IPS-18a (cell line): ENCODE measurements around the gene NAV2.

Experiments used
- H3K27ac ChIP-seq: one replicate; pipeline ENCODE4 v1.5.1; 2013; ENCODE audit warnings: low read length
- H3K27me3 ChIP-seq: one replicate; pipeline ENCODE4 v1.6.1; 2013; ENCODE audit warnings: mild to moderate bottlenecking, low read length; ENCODE audit not compliant: control insufficient read depth, insufficient read depth
- H3K36me3 ChIP-seq: one replicate; pipeline ENCODE4 v1.6.1; 2013; ENCODE audit warnings: low read depth, low read length; ENCODE audit not compliant: control insufficient read depth
- H3K4me1 ChIP-seq: one replicate; pipeline ENCODE4 v1.6.1; 2013; ENCODE audit warnings: low read depth, low read length; ENCODE audit not compliant: control insufficient read depth
- H3K4me3 ChIP-seq: one replicate; pipeline ENCODE4 v1.5.1; 2013; ENCODE audit warnings: low read length
- H3K9ac ChIP-seq: one replicate; pipeline ENCODE4 v1.6.1; 2013; ENCODE audit warnings: mild to moderate bottlenecking, low read length, moderate library complexity
- H3K9me3 ChIP-seq: one replicate; pipeline ENCODE4 v1.6.1; 2013; ENCODE audit warnings: low read depth, low read length; ENCODE audit not compliant: control insufficient read depth

NAV2 gene

GRCh38 chr11:20089367-20089766 lies 376.7 kb downstream of the NAV2 start:
- Histone ChIP-seq H3K4me3 (no peak overlapping the region), H3K36me3 (peaks cover 89% of the 10 kb centered on the region), H3K27me3 (no peaks in the 10 kb centered on the region), H3K4me1 (no peaks in the 10 kb centered on the region), H3K9ac (no peak overlapping the region), H3K9me3 (no peaks in the 10 kb centered on the region), H3K27ac (no peak overlapping the region)

DNA sequence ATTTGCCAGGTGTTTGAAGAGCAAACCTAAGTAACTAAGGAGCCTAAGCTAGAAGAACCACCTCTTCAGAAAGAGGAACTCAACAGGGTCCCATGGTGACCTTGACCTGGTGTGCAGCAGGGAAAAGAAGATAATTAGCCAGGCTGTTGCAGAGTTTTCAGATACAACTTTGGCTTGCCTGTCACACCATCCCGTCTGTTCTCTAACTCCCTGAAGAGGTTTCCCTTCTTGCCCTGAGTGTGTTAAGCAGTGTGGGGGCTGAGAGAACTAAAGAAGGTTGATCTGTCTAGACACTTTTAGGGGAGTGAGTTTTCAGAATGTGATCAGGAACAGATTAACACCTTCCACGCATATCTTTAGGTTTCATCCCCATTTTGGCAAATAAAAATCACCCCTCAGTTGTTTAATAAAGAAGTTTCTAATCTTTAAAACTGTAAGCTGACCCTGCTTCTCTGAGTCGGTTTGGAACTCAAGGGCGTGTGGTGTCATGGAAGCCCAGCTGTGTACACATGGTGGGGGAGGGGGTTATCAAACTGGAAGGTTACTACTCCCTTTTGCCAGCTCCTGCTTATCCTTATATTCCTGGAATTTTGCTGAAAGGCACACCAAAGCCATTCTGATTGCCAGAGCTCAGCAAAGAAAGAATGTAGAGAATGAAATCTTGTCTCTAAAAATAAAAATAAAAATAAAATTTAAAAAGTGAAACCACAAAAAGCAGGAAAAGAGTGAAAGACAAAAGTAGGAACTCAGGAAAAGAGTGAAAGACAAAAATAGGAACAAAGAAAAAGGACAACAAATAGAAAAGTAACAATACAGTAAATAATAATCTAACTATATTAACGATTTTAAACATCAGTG lies 377.4 kb downstream of the NAV2 start:
- no peaks in the 10 kb centered on the region for H3K27me3 ChIP-seq
- no peak overlapping the region for H3K27ac ChIP-seq
- no peak overlapping the region for H3K9ac ChIP-seq
- H3K36me3 ChIP-seq = peaks cover 92% of the 10 kb centered on the region
- no peak overlapping the region for H3K4me3 ChIP-seq
- no peaks in the 10 kb centered on the region for H3K4me1 ChIP-seq
- no peaks in the 10 kb centered on the region for H3K9me3 ChIP-seq

DNA sequence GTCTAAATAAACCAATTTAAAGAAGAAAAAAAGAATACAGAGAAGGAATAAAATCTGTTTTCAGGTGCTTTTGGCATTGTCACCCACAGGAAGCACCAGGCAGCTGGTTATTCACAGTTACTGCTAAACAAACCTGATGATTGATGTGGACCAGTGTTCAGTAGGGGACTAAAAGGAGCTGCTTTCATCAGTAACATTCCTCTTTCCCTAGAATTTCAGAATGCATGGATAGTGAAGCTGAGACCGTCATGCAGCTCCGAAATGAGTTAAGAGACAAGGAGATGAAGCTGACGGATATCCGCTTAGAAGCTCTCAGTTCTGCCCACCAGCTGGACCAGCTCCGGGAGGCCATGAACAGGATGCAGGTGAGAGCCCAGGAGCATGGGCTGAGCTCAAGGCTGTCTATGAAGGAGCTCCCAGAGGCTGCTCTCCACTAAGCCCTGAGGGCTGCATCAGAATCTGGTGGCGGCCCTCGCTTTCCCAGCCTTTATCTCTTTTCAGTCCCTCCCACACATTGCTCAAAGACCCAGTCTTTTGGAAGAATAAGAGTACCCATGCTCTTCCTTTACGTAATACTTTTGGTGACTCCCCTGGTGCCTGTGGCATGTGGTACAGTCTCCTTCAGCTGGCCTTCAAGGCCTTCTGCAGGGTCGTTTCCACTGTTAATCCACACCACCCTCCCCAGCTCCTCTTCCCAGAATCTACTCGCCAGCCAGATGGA lies 378.2 kb downstream of the NAV2 start:
- no peak overlapping the region for H3K4me3 ChIP-seq
- peaks cover 92% of the 10 kb centered on the region for H3K36me3 ChIP-seq
- H3K27ac ChIP-seq = no peak overlapping the region
- H3K27me3 ChIP-seq = no peaks in the 10 kb centered on the region
- no peaks in the 10 kb centered on the region for H3K4me1 ChIP-seq
- no peak overlapping the region for H3K9ac ChIP-seq
- H3K9me3 ChIP-seq = no peaks in the 10 kb centered on the region

- Histone ChIP-seq H3K27me3 (no peaks in the 10 kb centered on the region), H3K4me1 (no peaks in the 10 kb centered on the region), H3K36me3 (peaks cover 93% of the 10 kb centered on the region), H3K9me3 (no peaks in the 10 kb centered on the region), H3K9ac (no peak overlapping the region), H3K4me3 (no peak overlapping the region), H3K27ac (no peak overlapping the region)
These were observed 381.1 kb downstream of the NAV2 start for GRCh38 chr11:20093775-20094174.

GRCh38 chr11:20095189-20095588 lies 382.6 kb downstream of the NAV2 start:
- no peak overlapping the region for H3K4me3 ChIP-seq
- H3K27me3 ChIP-seq = no peaks in the 10 kb centered on the region
- no peaks in the 10 kb centered on the region for H3K4me1 ChIP-seq
- H3K9me3 ChIP-seq = no peaks in the 10 kb centered on the region
- H3K9ac ChIP-seq = no peak overlapping the region
- no peak overlapping the region for H3K27ac ChIP-seq
- peaks cover 93% of the 10 kb centered on the region for H3K36me3 ChIP-seq

- no peaks in the 10 kb centered on the region for H3K27me3 ChIP-seq
- H3K4me1 ChIP-seq = no peaks in the 10 kb centered on the region
- H3K4me3 ChIP-seq = no peak overlapping the region
- H3K9ac ChIP-seq = no peak overlapping the region
- peaks cover 95% of the 10 kb centered on the region for H3K36me3 ChIP-seq
- H3K9me3 ChIP-seq = no peaks in the 10 kb centered on the region
- H3K27ac ChIP-seq = no peak overlapping the region
These were observed 384.9 kb downstream of the NAV2 start for GRCh38 chr11:20097319-20098221.

- Histone ChIP-seq H3K4me3 (no peak overlapping the region), H3K9ac (no peak overlapping the region), H3K27me3 (no peaks in the 10 kb centered on the region), H3K27ac (no peak overlapping the region), H3K4me1 (no peaks in the 10 kb centered on the region), H3K36me3 (peaks cover 100% of the 10 kb centered on the region), H3K9me3 (no peaks in the 10 kb centered on the region)
These were observed 386.9 kb downstream of the NAV2 start for GRCh38 chr11:20099527-20099926.

GRCh38 chr11:20102397-20102796 lies 389.8 kb downstream of the NAV2 start:
- no peaks in the 10 kb centered on the region for H3K4me1 ChIP-seq
- peaks cover 86% of the 10 kb centered on the region for H3K36me3 ChIP-seq
- H3K4me3 ChIP-seq = no peak overlapping the region
- H3K27me3 ChIP-seq = no peaks in the 10 kb centered on the region
- H3K9ac ChIP-seq = no peak overlapping the region
- no peak overlapping the region for H3K27ac ChIP-seq
- H3K9me3 ChIP-seq = no peaks in the 10 kb centered on the region

DNA sequence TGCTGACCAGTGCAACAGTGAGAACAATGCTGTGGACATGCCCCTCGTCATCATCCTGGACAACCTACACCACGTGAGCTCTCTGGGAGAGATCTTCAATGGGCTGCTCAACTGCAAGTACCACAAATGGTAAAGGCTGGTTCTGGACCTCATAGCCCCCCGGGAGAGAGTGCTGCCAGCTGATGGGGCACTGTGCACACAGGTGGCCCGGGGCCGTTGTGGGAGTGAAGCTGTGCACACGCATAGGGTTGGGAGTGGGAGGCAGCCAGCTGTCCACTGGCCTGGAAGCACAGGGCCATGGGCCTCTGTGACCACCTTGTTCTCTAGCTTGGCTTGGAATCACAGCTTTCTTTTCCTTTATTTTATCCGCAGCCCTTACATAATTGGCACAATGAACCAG lies 390.6 kb downstream of the NAV2 start:
- no peak overlapping the region for H3K4me3 ChIP-seq
- H3K27ac ChIP-seq = no peak overlapping the region
- no peak overlapping the region for H3K9ac ChIP-seq
- no peaks in the 10 kb centered on the region for H3K4me1 ChIP-seq
- H3K27me3 ChIP-seq = no peaks in the 10 kb centered on the region
- H3K36me3 ChIP-seq = peaks cover 86% of the 10 kb centered on the region
- no peaks in the 10 kb centered on the region for H3K9me3 ChIP-seq

DNA sequence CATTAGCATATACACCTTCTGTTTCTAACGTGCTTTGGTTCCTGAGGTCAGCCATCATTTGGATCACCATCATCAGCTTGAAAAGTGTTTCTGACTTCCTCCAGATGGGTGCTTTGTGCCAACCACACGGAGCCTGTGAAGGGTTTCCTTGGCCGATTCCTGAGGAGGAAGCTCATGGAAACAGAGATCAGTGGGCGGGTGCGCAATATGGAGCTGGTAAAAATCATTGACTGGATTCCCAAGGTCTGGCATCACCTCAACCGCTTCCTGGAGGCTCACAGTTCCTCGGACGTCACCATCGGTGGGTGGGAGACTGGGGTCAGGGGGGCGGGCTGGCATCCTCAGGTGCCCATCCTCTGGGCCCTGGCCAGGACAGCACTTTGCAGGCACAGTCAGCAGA lies 392.8 kb downstream of the NAV2 start:
- Histone ChIP-seq H3K4me3 (no peak overlapping the region), H3K27ac (no peak overlapping the region), H3K9me3 (no peaks in the 10 kb centered on the region), H3K4me1 (no peaks in the 10 kb centered on the region), H3K9ac (no peak overlapping the region), H3K27me3 (no peaks in the 10 kb centered on the region), H3K36me3 (peaks cover 79% of the 10 kb centered on the region)

- H3K4me1 ChIP-seq = no peaks in the 10 kb centered on the region
- no peak overlapping the region for H3K27ac ChIP-seq
- no peaks in the 10 kb centered on the region for H3K9me3 ChIP-seq
- H3K36me3 ChIP-seq = peaks cover 70% of the 10 kb centered on the region
- H3K9ac ChIP-seq = no peak overlapping the region
- H3K4me3 ChIP-seq = no peak overlapping the region
- no peaks in the 10 kb centered on the region for H3K27me3 ChIP-seq
These were observed 397.3 kb downstream of the NAV2 start for GRCh38 chr11:20109731-20110445.
